ENCODE results near the gene MRPL2.

Gene MRPL2

GRCh38 chr6:43077333-43077809, 18.1 kb upstream of the MRPL2 start:
- TF ChIP-seq, protein P1, sequence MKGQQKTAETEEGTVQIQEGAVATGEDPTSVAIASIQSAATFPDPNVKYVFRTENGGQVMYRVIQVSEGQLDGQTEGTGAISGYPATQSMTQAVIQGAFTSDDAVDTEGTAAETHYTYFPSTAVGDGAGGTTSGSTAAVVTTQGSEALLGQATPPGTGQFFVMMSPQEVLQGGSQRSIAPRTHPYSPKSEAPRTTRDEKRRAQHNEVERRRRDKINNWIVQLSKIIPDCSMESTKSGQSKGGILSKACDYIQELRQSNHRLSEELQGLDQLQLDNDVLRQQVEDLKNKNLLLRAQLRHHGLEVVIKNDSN (IDR thresholded peaks at IDR 0.05), result no peak
- no peak for TF ChIP-seq RAD21 (IDR thresholded peaks at IDR 0.05; ENCODE audit: low read depth)
- TF ChIP-seq MAX (IDR thresholded peaks at IDR 0.05), result no peak
- TF ChIP-seq, protein P2, sequence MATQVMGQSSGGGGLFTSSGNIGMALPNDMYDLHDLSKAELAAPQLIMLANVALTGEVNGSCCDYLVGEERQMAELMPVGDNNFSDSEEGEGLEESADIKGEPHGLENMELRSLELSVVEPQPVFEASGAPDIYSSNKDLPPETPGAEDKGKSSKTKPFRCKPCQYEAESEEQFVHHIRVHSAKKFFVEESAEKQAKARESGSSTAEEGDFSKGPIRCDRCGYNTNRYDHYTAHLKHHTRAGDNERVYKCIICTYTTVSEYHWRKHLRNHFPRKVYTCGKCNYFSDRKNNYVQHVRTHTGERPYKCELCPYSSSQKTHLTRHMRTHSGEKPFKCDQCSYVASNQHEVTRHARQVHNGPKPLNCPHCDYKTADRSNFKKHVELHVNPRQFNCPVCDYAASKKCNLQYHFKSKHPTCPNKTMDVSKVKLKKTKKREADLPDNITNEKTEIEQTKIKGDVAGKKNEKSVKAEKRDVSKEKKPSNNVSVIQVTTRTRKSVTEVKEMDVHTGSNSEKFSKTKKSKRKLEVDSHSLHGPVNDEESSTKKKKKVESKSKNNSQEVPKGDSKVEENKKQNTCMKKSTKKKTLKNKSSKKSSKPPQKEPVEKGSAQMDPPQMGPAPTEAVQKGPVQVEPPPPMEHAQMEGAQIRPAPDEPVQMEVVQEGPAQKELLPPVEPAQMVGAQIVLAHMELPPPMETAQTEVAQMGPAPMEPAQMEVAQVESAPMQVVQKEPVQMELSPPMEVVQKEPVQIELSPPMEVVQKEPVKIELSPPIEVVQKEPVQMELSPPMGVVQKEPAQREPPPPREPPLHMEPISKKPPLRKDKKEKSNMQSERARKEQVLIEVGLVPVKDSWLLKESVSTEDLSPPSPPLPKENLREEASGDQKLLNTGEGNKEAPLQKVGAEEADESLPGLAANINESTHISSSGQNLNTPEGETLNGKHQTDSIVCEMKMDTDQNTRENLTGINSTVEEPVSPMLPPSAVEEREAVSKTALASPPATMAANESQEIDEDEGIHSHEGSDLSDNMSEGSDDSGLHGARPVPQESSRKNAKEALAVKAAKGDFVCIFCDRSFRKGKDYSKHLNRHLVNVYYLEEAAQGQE (IDR thresholded peaks at IDR 0.05; ENCODE audit: low read depth), result no peak
- TF ChIP-seq TCF12 (IDR thresholded peaks at IDR 0.05; ENCODE audit: low read depth), result no peak
- TF ChIP-seq EGR1 (IDR thresholded peaks at IDR 0.05), result no peak

- no peak for TF ChIP-seq TEAD4 (IDR thresholded peaks at IDR 0.05)
- TF ChIP-seq, protein P1 (IDR thresholded peaks at IDR 0.05), result 0 out of 2 replicates have a peak, but pooled peaks have one; percentile 13
- peak; percentile 68 for TF ChIP-seq ZBTB7A (IDR thresholded peaks at IDR 0.05; ENCODE audit: low read depth)
- peak; percentile 53 for TF ChIP-seq MAX (IDR thresholded peaks at IDR 0.05)
- TF ChIP-seq YY1 (IDR thresholded peaks at IDR 0.05; ENCODE audit: low read depth), result no peak
- peak; percentile 48 for TF ChIP-seq TAF1 (IDR thresholded peaks at IDR 0.05; ENCODE audit: low read depth)
- TF ChIP-seq FOXM1 (IDR thresholded peaks at IDR 0.05; ENCODE audit: borderline replicate concordance, low read depth), result no peak
- TF ChIP-seq CREB1 (IDR thresholded peaks at IDR 0.05; ENCODE audit: low read depth), result no peak
- TF ChIP-seq RAD21 (IDR thresholded peaks at IDR 0.05; ENCODE audit: low read depth), result peak; percentile 2; the same call in 1 of the 2 replicates
- no peak for TF ChIP-seq CEBPB (IDR thresholded peaks at IDR 0.05)
- TF ChIP-seq TCF12 (IDR thresholded peaks at IDR 0.05; ENCODE audit: low read depth), result no peak
- no peak for TF ChIP-seq EGR1 (IDR thresholded peaks at IDR 0.05)
- TF ChIP-seq, protein P2 (IDR thresholded peaks at IDR 0.05; ENCODE audit: low read depth), result no peak
- TF ChIP-seq EP300 (IDR thresholded peaks at IDR 0.05; ENCODE audit: borderline replicate concordance), result no peak
- TF ChIP-seq NFIC (IDR thresholded peaks at IDR 0.05), result no peak
Measured at GRCh38 chr6:43076464-43077332, 17.5 kb upstream of the MRPL2 start.

DNA sequence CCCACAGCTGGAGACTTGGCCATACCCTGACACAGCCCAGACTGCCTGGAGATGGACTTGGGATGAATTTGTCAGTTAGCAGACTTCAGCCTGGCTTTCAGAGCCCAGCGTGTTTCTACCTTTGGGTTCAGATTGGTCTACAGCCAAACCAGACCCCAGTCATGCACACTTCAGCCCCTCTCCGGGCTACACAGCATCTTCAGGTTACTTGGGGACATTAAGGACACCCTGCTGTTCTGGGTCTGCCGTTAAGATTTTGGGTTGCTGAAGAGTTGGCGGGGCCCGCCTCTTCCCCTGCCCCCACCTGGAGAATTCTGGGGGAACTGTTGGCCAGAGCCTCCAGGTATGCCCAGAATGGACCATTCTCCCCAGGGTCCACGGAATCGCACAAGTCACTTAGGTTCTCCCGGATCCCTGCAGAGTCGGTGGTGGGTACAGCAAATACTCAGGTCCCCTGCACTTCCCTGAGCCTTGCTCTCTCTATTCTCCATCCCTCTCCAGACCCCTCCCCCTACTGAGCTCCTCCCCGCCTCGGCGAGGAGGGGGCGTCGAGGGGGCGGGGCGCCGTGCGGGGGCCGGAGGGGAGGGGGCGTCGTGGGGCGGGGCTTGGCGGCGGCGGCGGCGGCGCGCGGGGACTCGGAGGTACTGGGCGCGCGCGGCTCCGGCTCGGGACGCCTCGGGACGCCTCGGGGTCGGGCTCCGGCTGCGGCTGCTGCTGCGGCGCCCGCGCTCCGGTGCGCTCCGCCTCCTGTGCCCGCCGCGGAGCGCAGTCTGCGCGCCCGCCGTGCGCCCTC, 16.6 kb upstream of the MRPL2 start, which contains the start of gene PTK7:
Gene PTK7 (plus strand): TSS at position 645 of the 794 bp plus-strand sequence. CDS start 175 bp downstream, outside the sequence.
- TF ChIP-seq TEAD4 (IDR thresholded peaks at IDR 0.05), result no peak

DNA sequence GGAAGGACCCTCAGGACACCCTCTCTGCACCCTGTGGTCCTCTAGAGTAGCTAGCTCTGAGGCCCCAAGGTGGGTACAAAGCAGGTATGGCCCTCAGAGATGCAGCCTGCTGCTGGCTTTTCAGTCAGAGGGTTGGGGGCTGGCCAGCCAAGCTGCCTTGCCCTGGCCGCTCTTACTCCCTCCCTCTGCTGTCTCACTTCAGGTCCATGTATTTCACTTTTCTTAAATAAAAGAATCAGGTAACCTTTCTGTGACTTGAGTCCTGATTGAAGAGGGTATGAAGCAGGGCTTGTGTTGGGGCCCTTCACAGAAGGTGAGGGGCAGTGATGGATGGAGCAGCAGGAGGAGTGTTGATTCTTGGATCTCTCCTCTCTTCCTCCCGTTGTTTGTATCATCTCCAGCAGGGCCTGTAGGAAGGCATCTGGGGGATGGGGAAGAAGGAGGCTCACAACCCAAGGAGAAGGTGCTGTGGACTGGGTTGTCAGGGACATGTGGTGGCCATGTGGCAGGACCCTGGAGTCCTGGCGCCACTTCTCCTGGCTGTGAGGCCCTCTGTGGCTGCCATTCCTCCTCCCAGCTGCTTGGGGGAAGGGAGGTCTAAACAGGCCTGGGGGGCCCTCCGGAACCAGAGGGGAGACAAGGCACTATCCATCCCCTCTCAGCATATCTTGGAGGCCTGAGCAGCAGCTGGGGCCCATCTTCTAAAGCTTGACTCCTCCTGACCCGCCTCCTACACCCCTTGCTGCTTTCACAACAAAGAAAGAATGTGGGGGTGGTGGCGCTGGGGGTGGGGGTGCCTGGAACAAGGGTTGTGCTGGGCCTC, 15.8 kb upstream of the MRPL2 start:
- no peak for TF ChIP-seq TEAD4 (IDR thresholded peaks at IDR 0.05)
- TF ChIP-seq FOXM1 (IDR thresholded peaks at IDR 0.05; ENCODE audit: borderline replicate concordance, low read depth), result no peak
- no peak for TF ChIP-seq MAX (IDR thresholded peaks at IDR 0.05)
- TF ChIP-seq EGR1 (IDR thresholded peaks at IDR 0.05), result no peak; the same call in 1 of the 2 replicates
- no peak for TF ChIP-seq RAD21 (IDR thresholded peaks at IDR 0.05; ENCODE audit: low read depth)
